Measurements from ENCODE around the gene TRUB1. TPM values are rescaled to one million over a fixed set of nuclear protein-coding genes. Genes with fewer than 3 reads are reported as not detected.

Gene TRUB1
- total and polyA plus RNA-seq, 2 of the 4 experiments (the other 2 are of a cell fraction) = 9.1 to 17.9 TPM

Small RNA genes lying within 50 kb of the gene (microRNA-seq; reads per million reads assigned to microRNA genes)
- not detected for gene RNU6-1121P (ENCODE audit: insufficient read depth, insufficient read length)

Small RNA genes lying within 50 kb of the gene (small RNA-seq; reads per million reads assigned to genes)
- gene RNU6-1121P = 0 reads per million in 5 experiments

Other genes starting within 250 kb of the TRUB1 start
- 16.5 and 21.7 TPM in 2 replicates for gene FHIP2A, start 116.4 kb upstream of the TRUB1 start, total RNA-seq (2012; rRNA removed)
- 8.9 and 10.7 TPM in 2 replicates for gene FHIP2A, start 116.4 kb upstream of the TRUB1 start, polyA plus RNA-seq (2012; rRNA removed)
- gene ATRNL1, start 155.2 kb downstream of the TRUB1 start, total RNA-seq (2012; rRNA removed) = 0.18 and 0.56 TPM in 2 replicates
- 0.13 and 0.19 TPM in 2 replicates for gene ATRNL1, start 155.2 kb downstream of the TRUB1 start, polyA plus RNA-seq (2012; rRNA removed)